Endometrial microvascular endothelial cells (primary cell): ENCODE results near the gene CYBA. TPM values are rescaled to one million over a fixed set of nuclear protein-coding genes. Genes with fewer than 3 reads are reported as not detected.

ENCODE experiments used
- in situ Hi-C: cut with HindIII; loops from 2 replicates; pipeline ENCODE4 v1.10.0; 2017; ENCODE audit warnings: low sequenced_read_pairs, low pct_unique_long_range_greater_than_20kb; ENCODE audit errors: inconsistent ontology term
- total RNA-seq: library from RNA; depleted of rRNA; stranded (reverse); fragments of >200 nt; gene quantifications from one replicate; pipeline ENCODE4 v1.2.3, GENCODE V29; 2015; ENCODE audit errors: inconsistent ontology term

The CYBA gene
- total RNA-seq, result 159 TPM

- in situ Hi-C loops, result no loop called here
Observed at GRCh38 chr16:88650749-88651275, at the start of gene CYBA. Gene CYBA (minus strand): TSS chr16:88651053. CDS start chr16:88651013, 40 bp downstream.

DNA sequence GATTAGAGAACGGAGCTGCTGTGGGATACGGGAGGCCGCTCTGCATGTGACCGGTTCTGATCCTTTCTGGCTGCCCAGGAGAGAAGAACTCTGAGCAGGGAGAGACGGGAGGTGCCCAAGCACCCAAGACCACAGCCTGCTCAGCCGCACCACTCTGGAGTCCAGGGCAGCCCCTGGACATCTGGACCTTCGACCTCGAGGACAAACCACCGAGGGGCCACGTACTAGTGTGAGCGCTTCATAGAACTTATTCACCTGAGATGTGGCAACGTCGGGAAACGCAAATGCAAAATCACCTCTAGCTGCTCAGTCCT is 49.4 kb upstream of the CYBA start:
- in situ Hi-C loops, result no loop called here

GRCh38 chr16:88699180-88699579 is 48.3 kb upstream of the CYBA start:
- in situ Hi-C loops, result no loop called here

DNA sequence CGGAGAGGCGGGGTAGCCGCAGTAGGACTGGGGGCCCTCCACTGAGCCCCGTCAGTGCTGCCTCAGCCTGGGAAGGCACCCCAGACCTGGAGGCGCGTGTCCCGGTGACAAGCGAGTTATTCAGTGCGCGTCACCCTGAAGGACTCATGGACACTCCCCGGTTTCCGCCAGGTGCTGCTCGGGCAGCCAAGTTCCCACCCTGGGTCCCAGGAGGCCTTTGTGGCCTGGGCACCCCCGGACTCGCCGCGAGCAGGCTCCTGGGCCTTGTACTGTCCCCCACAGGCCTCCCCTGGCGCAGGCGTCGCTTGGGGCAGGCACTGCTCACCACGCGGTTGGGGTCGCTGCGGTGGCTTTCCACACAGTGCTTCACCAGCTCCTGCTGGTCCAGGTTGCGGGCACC is 47.8 kb upstream of the CYBA start:
- in situ Hi-C loops, result no loop called here

DNA sequence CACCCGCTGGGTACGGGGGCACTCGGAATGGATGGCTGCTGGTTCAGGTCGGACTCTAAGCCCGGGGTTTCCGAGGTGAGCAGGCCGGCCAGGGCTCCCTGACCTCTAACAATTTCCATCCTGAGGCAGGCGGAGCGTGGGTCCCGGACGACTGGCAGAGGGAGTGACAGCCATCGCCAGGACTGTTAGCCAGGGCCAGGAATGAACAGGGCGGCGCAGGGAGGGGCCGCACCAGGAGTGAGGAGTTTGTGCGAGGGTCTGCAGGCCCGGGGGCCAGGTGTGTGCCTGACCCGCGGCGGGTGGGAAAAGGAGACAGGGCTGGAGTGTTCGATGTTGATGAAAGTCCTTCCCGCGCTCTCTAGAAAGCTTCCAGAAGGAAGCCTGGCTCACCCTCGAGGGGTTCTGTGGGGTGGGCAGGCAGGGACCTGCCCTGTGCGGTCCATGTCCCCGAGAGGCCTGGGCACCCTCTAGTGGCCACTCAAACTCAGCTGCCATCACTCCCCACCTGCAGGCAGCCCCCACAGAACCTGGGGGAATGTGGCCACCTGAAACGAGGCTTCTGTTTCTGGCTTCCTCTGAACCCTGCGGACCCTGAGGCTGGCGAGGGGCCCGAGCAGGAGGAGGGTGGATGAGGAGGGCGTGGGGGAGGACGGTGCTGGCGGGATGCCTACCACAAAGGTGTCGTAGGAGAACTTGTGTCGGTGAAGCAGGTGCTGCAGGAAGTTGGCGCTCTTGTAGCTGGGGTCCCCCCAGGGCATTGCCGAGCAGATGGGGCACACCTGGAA is 47.2 kb upstream of the CYBA start:
- in situ Hi-C loops, result no loop called here

DNA sequence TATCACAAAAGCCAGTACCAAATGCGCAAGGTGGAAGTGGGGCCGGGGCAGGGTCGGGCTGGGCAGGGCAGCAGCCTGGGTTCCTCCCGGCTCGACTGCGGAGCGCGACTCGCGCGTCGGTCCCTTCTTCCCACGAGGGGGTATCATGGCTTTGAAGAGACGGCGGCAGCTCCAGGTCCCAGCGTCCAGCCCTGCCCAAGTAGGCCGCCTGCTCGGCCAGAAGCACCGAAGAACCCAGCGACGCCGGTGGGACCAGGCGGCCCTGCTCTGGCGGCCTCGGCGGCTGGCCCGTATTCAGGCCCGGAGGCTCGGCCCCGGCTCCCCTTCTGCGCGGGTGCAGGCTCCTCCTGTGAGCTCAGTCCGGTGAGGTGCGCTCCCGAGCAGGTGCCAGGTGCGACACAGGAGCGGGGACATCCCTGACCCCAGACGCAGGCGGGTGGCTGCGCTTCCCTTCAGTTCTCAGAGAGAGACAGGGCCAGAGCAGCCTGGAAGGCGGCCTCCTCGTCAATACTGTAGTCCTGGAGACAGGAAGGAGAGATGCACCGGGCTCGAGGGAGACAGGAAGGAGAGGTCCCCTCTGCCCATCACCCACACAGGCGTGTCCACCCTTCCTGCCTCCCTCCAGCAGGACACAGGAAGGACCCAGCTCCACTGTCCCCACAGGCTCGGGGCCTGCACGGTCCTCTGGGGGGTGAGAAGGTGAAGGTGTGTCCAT is 46.4 kb upstream of the CYBA start:
- in situ Hi-C loops, result no loop called here

- in situ Hi-C loops, result no loop called here
Observed at GRCh38 chr16:88696441-88696840, 45.6 kb upstream of the CYBA start.

GRCh38 chr16:88695753-88696152 is 44.9 kb upstream of the CYBA start:
- in situ Hi-C loops, result no loop called here

GRCh38 chr16:88695218-88695617 is 44.4 kb upstream of the CYBA start:
- in situ Hi-C loops, result no loop called here

DNA sequence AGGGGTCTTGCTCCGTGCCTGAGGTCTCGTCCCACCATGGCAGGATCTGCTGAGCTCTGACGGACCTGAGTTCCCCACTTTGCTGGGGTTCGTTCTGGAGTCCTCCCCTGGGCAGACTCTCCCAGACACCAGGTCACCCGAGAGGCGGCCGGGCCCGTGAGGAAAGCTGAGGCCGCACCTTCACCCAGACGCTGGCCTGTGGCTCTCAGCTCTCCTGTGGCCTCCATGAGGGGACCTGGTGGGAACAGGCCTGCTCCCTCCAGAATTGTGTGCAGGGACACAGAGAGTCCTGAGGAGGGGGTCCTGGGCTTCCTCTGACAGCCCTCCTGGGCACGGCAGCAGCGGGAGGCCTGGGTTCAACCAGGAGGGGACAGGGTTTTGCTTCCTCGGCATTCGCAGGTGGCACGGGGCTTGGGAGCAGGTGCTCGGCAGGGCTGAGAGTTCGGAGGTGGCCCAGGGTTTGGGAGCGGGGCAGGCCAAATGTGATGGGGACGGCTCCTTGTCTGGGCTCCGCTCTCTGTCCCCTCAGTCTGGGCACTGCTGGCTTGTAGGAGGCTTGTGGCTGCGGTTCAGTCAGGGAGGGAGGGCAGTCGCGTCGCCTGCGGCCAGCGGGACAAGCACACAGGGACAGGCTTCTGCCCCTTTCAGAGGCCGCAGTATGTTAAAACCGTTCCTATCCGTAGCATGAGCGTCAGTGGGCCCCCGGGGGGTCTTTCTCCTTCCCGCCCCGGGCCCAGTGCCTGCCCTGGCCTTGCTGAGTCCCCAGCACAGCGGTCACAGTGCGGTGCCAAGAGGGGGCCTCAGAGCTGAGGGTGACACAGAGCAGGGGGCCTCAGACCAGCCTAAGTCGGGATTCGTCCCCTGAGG is 43.6 kb upstream of the CYBA start:
- in situ Hi-C loops, result no loop called here

- in situ Hi-C loops, result no loop called here
Observed at GRCh38 chr16:88693420-88694177, 42.7 kb upstream of the CYBA start.

DNA sequence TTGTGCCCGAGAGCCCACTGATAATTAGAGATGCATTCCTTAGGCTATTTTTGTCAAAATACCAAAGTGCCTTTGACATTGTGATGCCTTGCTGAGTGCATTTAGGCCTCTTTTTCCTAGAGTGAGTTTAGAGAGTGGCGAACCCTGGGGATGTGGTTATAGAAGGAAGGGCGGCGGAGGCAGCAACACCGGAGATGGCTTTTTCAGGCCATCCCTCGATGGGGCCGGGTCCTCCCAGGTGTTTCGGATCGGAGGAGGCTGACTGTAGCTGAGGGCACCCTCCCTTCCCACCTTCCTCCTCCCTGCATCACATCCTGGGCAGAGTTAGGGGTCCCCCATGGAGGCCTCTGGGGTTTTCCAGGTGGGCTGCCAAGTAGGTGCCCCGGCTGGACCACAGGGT is 42.0 kb upstream of the CYBA start:
- in situ Hi-C loops, result no loop called here

- in situ Hi-C loops, result no loop called here
Observed at GRCh38 chr16:88691924-88692560, 41.2 kb upstream of the CYBA start.

GRCh38 chr16:88691129-88691813 is 40.4 kb upstream of the CYBA start:
- in situ Hi-C loops, result no loop called here

- in situ Hi-C loops, result no loop called here
Observed at GRCh38 chr16:88690341-88691128, 39.7 kb upstream of the CYBA start.

GRCh38 chr16:88688013-88688778 is 37.3 kb upstream of the CYBA start:
- in situ Hi-C loops, result no loop called here
